GM12878 (cell line): Measurements from ENCODE around the gene PGLYRP1. TPM values are rescaled to one million over a fixed set of nuclear protein-coding genes. Genes with fewer than 3 reads are reported as not detected.

Experiments used
- ATAC-seq: fragments of 200-7000 bp; cut with Tn5 transposase; 3 replicates; pipeline ENCODE4 v1.9.1; 2020; ENCODE audit warnings: mild to moderate bottlenecking, moderate library complexity
- BruUV-seq: library from RNA; stranded (reverse); fragments of 400-500 nt; replicated peaks from 2 replicates; lab custom pipeline; 2021; lab: Mats Ljungman, UMichigan
- CTCF ChIA-PET: fragments of 300-600 bp; sonication (Branson Sonifier 250); formaldehyde crosslinking; extraction: SDS; loops from one replicate; lab custom pipeline; 2021; ENCODE audit warnings: inconsistent platforms; lab: Yijun Ruan, JAX
- POLR2A ChIA-PET: fragments of 350-600 bp; formaldehyde crosslinking; extraction: SDS; loops from one replicate; lab custom pipeline; 2021; ENCODE audit warnings: inconsistent platforms; lab: Charles Lee
- RAD21 ChIA-PET: fragments of 300-600 bp; sonication (Branson Sonifier 250); formaldehyde crosslinking; loops from one replicate; lab custom pipeline; 2023; ENCODE audit warnings: antibody characterized with exemption; ENCODE audit not compliant: unreplicated experiment; lab: Charles Lee
- SMC1A ChIA-PET: fragments of 300-600 bp; sonication (Branson Sonifier 250); formaldehyde crosslinking; loops from one replicate; lab custom pipeline; 2023; ENCODE audit not compliant: unreplicated experiment, uncharacterized antibody; lab: Charles Lee
- DNase-seq: peaks from one replicate; pipeline ENCODE4 v3.0.0-alpha.2; 2011; ENCODE audit warnings: low read depth, low spot score
- FAIRE-seq: peaks from 3 replicates; lab custom pipeline; 2011; peaks lifted over from hg19 to GRCh38; lab: Jason Lieb, UNC
- H2AFZ ChIP-seq: 2 replicates; pipeline ENCODE4 v1.6.0; 2011; ENCODE audit warnings: low read depth, low read length, control low read depth; ENCODE audit not compliant: control insufficient read depth
- H3K27ac ChIP-seq: 2 replicates; pipeline ENCODE4 v1.5.1; 2011; ENCODE audit warnings: control low read depth; ENCODE audit not compliant: control insufficient read depth, insufficient read depth
- H3K27me3 ChIP-seq, 2 experiments: replicated peaks in 1 of 2; 2 replicates each; pipeline versions ENCODE4 v1.6.0 to v1.6.1; 2011; ENCODE audit warnings: low read length in 1 of 2; ENCODE audit not compliant: control insufficient read depth in 2 of 2, insufficient read depth in 2 of 2
- H3K36me3 ChIP-seq, 2 experiments: 2 replicates each; pipeline ENCODE4 v1.5.1; 2011; ENCODE audit warnings: low read length in 1 of 2; ENCODE audit not compliant: control insufficient read depth in 2 of 2, insufficient read depth in 2 of 2
- H3K4me1 ChIP-seq: 2 replicates; pipeline ENCODE4 v1.6.1; 2011; ENCODE audit warnings: mild to moderate bottlenecking, low read length, moderate library complexity, mixed read lengths; ENCODE audit not compliant: control insufficient read depth, insufficient read depth
- H3K4me2 ChIP-seq: 2 replicates; pipeline ENCODE4 v1.6.0; 2011; ENCODE audit warnings: control low read depth; ENCODE audit not compliant: control insufficient read depth, insufficient read depth
- H3K4me3 ChIP-seq: fragments of 200-600 bp; sonication (generic); 2 replicates; pipeline ENCODE4 v1.5.1; 2016
- H3K79me2 ChIP-seq: 2 replicates; pipeline ENCODE4 v1.6.0; 2011; ENCODE audit warnings: low read length; ENCODE audit not compliant: control insufficient read depth, insufficient read depth
- H3K9ac ChIP-seq: 2 replicates; pipeline ENCODE4 v1.8.0; 2011; ENCODE audit warnings: low read length, control low read depth, mixed read lengths; ENCODE audit not compliant: control insufficient read depth, insufficient read depth
- H3K9me3 ChIP-seq: replicated peaks from 3 replicates; pipeline ENCODE4 v1.5.1; 2011; ENCODE audit warnings: mild to moderate bottlenecking, low read length; ENCODE audit not compliant: control insufficient read depth, insufficient read depth
- H4K20me1 ChIP-seq: 2 replicates; pipeline ENCODE4 v1.6.0; 2011; ENCODE audit not compliant: control insufficient read depth, insufficient read depth
- BCL3 ChIP-seq: IDR thresholded peaks from 2 replicates; pipeline ENCODE4 v1.6.1; 2011; ENCODE audit warnings: borderline replicate concordance, low read depth, mild to moderate bottlenecking, moderate library complexity, low read length; ENCODE audit not compliant: insufficient read depth, poor library complexity, severe bottlenecking
- ELK1 ChIP-seq: IDR thresholded peaks from 2 replicates; pipeline ENCODE4 v1.6.1; 2012; ENCODE audit warnings: low read depth, low read length, improper control_type of control experiment
- EZH2 ChIP-seq: IDR thresholded peaks from 2 replicates; pipeline ENCODE4 v1.6.1; 2012; ENCODE audit warnings: low read depth, mild to moderate bottlenecking, control low read depth, inconsistent platforms, low read length, borderline replicate concordance; ENCODE audit not compliant: control insufficient read depth
- FOS ChIP-seq: IDR thresholded peaks from 3 replicates; pipeline ENCODE4 v1.6.1; 2011; ENCODE audit warnings: borderline replicate concordance; ENCODE audit not compliant: insufficient read length; ENCODE audit errors: extremely low read depth
- FOXK2 ChIP-seq: fragments of 450-650 bp; IDR thresholded peaks from 2 replicates; pipeline ENCODE4 v1.6.1; 2017; ENCODE audit warnings: mild to moderate bottlenecking, moderate library complexity
- GABPA ChIP-seq: IDR thresholded peaks from 2 replicates; pipeline ENCODE4 v1.6.1; 2014; ENCODE audit warnings: antibody characterized with exemption, low read depth, mild to moderate bottlenecking, inconsistent platforms
- HCFC1 ChIP-seq: fragments of 150-350 bp; IDR thresholded peaks from 2 replicates; pipeline ENCODE4 v1.6.1; 2014; ENCODE audit warnings: low read length
- HSF1 ChIP-seq: fragments of 150-350 bp; IDR thresholded peaks from 2 replicates; pipeline ENCODE4 v1.6.1; 2014; ENCODE audit warnings: mild to moderate bottlenecking, low read depth, low read length
- IRF3 ChIP-seq: fragments of 450-650 bp; IDR thresholded peaks from 2 replicates; pipeline ENCODE4 v1.6.1; 2014; ENCODE audit warnings: mild to moderate bottlenecking
- LARP7 ChIP-seq: fragments of 450-650 bp; IDR thresholded peaks from 2 replicates; pipeline ENCODE4 v1.6.1; 2017; ENCODE audit warnings: mild to moderate bottlenecking
- MYB ChIP-seq: fragments of 150-350 bp; IDR thresholded peaks from 2 replicates; pipeline ENCODE4 v1.6.1; 2014; ENCODE audit warnings: mild to moderate bottlenecking, low read depth, low read length, borderline replicate concordance
- PAX8 ChIP-seq: fragments of 450-650 bp; IDR thresholded peaks from 2 replicates; pipeline ENCODE4 v1.6.1; 2017; ENCODE audit warnings: mild to moderate bottlenecking, moderate library complexity
- POLR2A ChIP-seq: IDR thresholded peaks from 2 replicates; pipeline ENCODE4 v1.6.1; 2011; ENCODE audit warnings: low read depth, mild to moderate bottlenecking, low read length
- POU2F2 ChIP-seq: IDR thresholded peaks from 3 replicates; pipeline ENCODE4 v1.6.1; 2011; ENCODE audit warnings: low read depth, mild to moderate bottlenecking, low read length, borderline replicate concordance
- SP1 ChIP-seq: IDR thresholded peaks from one replicate; pipeline ENCODE4 v1.6.1; 2011; ENCODE audit warnings: low read depth, low read length
- TAF1 ChIP-seq: IDR thresholded peaks from 2 replicates; pipeline ENCODE4 v1.6.1; 2011; ENCODE audit warnings: mild to moderate bottlenecking, low read depth, low read length, borderline replicate concordance
- ZNF274 ChIP-seq: IDR thresholded peaks from one replicate; pipeline ENCODE4 v1.8.0; 2011; ENCODE audit not compliant: insufficient read length, insufficient read depth
- WGBS: methylation state at CpG from one replicate; pipeline ENCODE4 v1.1.6; 2016; ENCODE audit warnings: low lambda C conversion rate; ENCODE audit not compliant: insufficient replicate concordance, insufficient coverage; ENCODE audit errors: missing lambda C conversion rate; 5-methylcytosine and 5-hydroxymethylcytosine counted together
- in situ Hi-C: fragments of 300-500 bp; cut with MboI; formaldehyde crosslinking; loops from 9 replicates; pipeline ENCODE4 v1.14.3; 2018; ENCODE audit warnings: mixed read lengths
- intact Hi-C: fragments of 100-400 bp; cut with micrococcal nuclease; formaldehyde crosslinking; loops from one replicate; pipeline ENCODE4 v1.14.2; 2022; ENCODE audit not compliant: unreplicated experiment
- polyA plus RNA-seq, 11 experiments: library from polyadenylated mRNA; depleted of rRNA in 4 of 11; unstranded in 6 of 11; stranded (reverse) in 5 of 11; fragments of >200 nt; fragmentation: Nextera tagmentation in 4 of 11; fragmentation: Illumina TruSeq in 1 of 11; extraction: Ambion mirVana in 4 of 11; extraction: Trizol in 1 of 11; gene quantifications; 1 replicate in 1 of 11; 2 replicates in 10 of 11; pipeline versions ENCODE4 v1.2.1 to v1.2.3, GENCODE V29; 2011 to 2016; ENCODE audit warnings: inconsistent platforms in 2 of 11, missing spikeins in 2 of 11, low read depth in 1 of 11
- total RNA-seq, 4 experiments: library from RNA; depleted of rRNA in 3 of 4; stranded (reverse); fragments of >200 nt in 3 of 4; fragmentation: Illumina TruSeq in 1 of 4; extraction: Trizol in 1 of 4; gene quantifications; 2 replicates each; pipeline versions ENCODE4 v1.2.1 to v1.2.3, GENCODE V29; 2013 to 2021
- TF ChIP-seq, protein P1 (sequence below): IDR thresholded peaks from 2 replicates; pipeline ENCODE4 v1.6.1; 2012; ENCODE audit warnings: low read depth, low read length, improper control_type of control experiment

Gene PGLYRP1
- total and polyA plus RNA-seq, 10 of the 15 experiments (the other 5 are each of a cell fraction or from before 2014, with no cell fraction given): 0.30 TPM; not detected in 9

GRCh38 chr19:46040952-46041500 lies 18.2 kb upstream of the PGLYRP1 start, which contains the start of gene IGFL4:
IGFL4 (minus strand) TSS chr19:46041002; CDS start chr19:46040962, 40 bp downstream.
- in situ Hi-C loops: no loop called here
- WGBS: 54% methylated on average over 7 of the region's 7 CpGs
- no peak for TF ChIP-seq POU2F2
- TF ChIP-seq, protein P1, sequence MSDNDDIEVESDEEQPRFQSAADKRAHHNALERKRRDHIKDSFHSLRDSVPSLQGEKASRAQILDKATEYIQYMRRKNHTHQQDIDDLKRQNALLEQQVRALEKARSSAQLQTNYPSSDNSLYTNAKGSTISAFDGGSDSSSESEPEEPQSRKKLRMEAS: no peak
- TF ChIP-seq ZNF274: no peak
- no peak for TF ChIP-seq FOXK2
- TF ChIP-seq IRF3: no peak
- TF ChIP-seq HCFC1: no peak
- no peak for TF ChIP-seq HSF1
- no peak for TF ChIP-seq POLR2A
- TF ChIP-seq TAF1: no peak
- TF ChIP-seq ELK1: no peak
- no peak for TF ChIP-seq BCL3
- TF ChIP-seq SP1: no peak
- no peak for TF ChIP-seq LARP7
- no peak for TF ChIP-seq MYB
- no peak for TF ChIP-seq GABPA
- TF ChIP-seq FOS: no peak
- no peak for TF ChIP-seq PAX8
- TF ChIP-seq EZH2: no peak

More at GRCh38 chr19:46040952-46041500, 18.2 kb upstream of the PGLYRP1 start, which contains the start of gene IGFL4:
- no peak within 1 kb of the TSS for H3K9ac ChIP-seq
- H3K9me3 ChIP-seq: no peaks in the 10 kb centered on the region
- H2AFZ ChIP-seq: no peak within 1 kb of the TSS
- no peak within 1 kb of the TSS for H3K4me2 ChIP-seq
- H3K4me3 ChIP-seq: no peak within 1 kb of the TSS
- H3K36me3 ChIP-seq: no peaks in the 10 kb centered on the region
- RAD21 ChIA-PET: interaction anchor here (1.2 kb wide), 1 partner anchor 12 kb away, joined by 4 read pairs; no protein-coding TSS in a partner anchor
- no peak for DNase-seq
- intact Hi-C loops: no loop called here
- BruUV-seq: no TSS peak
- H3K79me2 ChIP-seq: no peaks in the 10 kb centered on the region
- H3K4me1 ChIP-seq: no peaks in the 10 kb centered on the region
- no peak for FAIRE-seq
- no peak within 1 kb of the TSS for H3K27ac ChIP-seq
- no peak for ATAC-seq
- peaks cover 3 to 5% of the 10 kb centered on the region in 2 experiments; a peak in 3 of 4 replicates for H3K27me3 ChIP-seq
- POLR2A ChIA-PET: no interaction called here
- SMC1A ChIA-PET: interaction anchor here (1.5 kb wide), 1 partner anchor 13 kb away, joined by 3 read pairs; no protein-coding TSS in a partner anchor
- no peaks in the 10 kb centered on the region for H4K20me1 ChIP-seq
- CTCF ChIA-PET: interaction anchor here (1.0 to 1.3 kb wide), 2 partner anchors 12 to 39 kb away, joined by 3 to 4 read pairs; no protein-coding TSS in a partner anchor
